Nephron progenitor cell (in vitro differentiated cells): Measurements from ENCODE around the gene ERC1.

Experiments
- DNase-seq: peaks from one replicate; pipeline ENCODE4 v3.0.0; 2021
- H3K27ac Mint-ChIP-seq: 2 replicates; pipeline ENCODE4 v1.8.0; 2021; ENCODE audit warnings: mild to moderate bottlenecking, moderate library complexity, mixed read lengths
- H3K27me3 Mint-ChIP-seq: 2 replicates; pipeline ENCODE4 v1.8.0; 2021; ENCODE audit warnings: mild to moderate bottlenecking, low read depth, mixed read lengths; ENCODE audit not compliant: poor library complexity
- H3K36me3 Mint-ChIP-seq: 2 replicates; pipeline ENCODE4 v1.8.0; 2021; ENCODE audit warnings: low read depth, mixed read lengths
- H3K4me1 Mint-ChIP-seq: 2 replicates; pipeline ENCODE4 v1.8.0; 2021; ENCODE audit warnings: mixed read lengths
- H3K4me3 Mint-ChIP-seq: 2 replicates; pipeline ENCODE4 v1.8.0; 2021; ENCODE audit warnings: mild to moderate bottlenecking, moderate library complexity, mixed read lengths
- H3K9me3 Mint-ChIP-seq: 2 replicates; pipeline ENCODE4 v1.8.0; 2021; ENCODE audit warnings: mild to moderate bottlenecking, moderate library complexity, mixed read lengths
- CTCF ChIP-seq: fragments of 200-600 bp; sonication (generic); IDR thresholded peaks from 2 replicates; pipeline ENCODE4 v1.5.0; 2021; ENCODE audit warnings: antibody characterized with exemption

The ERC1 gene

GRCh38 chr12:1498199-1498740 is 507.2 kb downstream of the ERC1 start:
- no peak overlapping the region for H3K4me3 Mint-ChIP-seq
- no peak for TF ChIP-seq CTCF
- peaks cover 8% of the 10 kb centered on the region for H3K9me3 Mint-ChIP-seq
- peaks cover 23% of the 10 kb centered on the region for H3K36me3 Mint-ChIP-seq
- H3K27ac Mint-ChIP-seq = no peak overlapping the region
- peaks cover 73% of the 10 kb centered on the region for H3K4me1 Mint-ChIP-seq
- H3K27me3 Mint-ChIP-seq = peaks cover 4% of the 10 kb centered on the region
- DNase-seq = no peak

- peaks cover 14% of the 10 kb centered on the region for H3K36me3 Mint-ChIP-seq
- no peak overlapping the region for H3K27ac Mint-ChIP-seq
- DNase-seq = no peak
- TF ChIP-seq CTCF = no peak
- peaks cover 72% of the 10 kb centered on the region for H3K4me1 Mint-ChIP-seq
- H3K4me3 Mint-ChIP-seq = no peak overlapping the region
- H3K27me3 Mint-ChIP-seq = peaks cover 4% of the 10 kb centered on the region
- H3K9me3 Mint-ChIP-seq = peaks cover 8% of the 10 kb centered on the region
Observed at GRCh38 chr12:1499351-1499750, 508.3 kb downstream of the ERC1 start.

DNA sequence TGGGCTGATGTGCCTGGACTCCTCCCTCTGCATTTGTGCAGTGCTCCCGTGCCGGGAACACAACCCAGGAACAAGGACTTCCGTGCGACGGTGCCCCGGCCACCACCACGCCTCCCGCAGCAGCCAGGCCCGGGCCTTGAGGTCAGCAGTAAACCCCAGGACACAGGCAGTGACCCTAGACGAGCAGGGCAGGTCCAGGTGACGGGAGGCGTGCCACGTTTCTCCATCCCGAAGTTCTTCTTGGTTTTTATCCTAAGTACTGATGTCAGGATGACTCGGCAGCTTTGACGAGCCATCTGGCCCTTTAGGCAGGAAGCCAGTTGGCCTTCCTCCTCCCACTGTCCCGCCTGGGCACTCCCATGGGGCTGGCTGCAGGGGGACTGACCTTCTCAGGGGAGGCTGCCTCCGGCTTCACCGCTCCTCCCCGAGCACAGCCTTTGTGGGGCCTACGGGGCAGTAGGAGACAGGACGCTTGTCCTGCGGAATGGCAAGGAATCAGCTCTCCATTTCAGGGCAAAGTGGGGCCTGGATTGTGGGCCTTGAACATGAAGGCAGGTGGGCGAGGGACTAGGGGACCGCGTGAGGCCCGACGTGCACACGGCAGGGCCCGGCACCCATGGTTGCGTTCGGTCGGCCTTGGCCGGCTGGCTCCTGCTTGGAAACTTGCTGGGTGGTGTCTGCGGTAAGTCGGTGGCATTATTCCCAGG is 509.2 kb downstream of the ERC1 start:
- H3K9me3 Mint-ChIP-seq = peaks cover 8% of the 10 kb centered on the region
- no peak for DNase-seq
- H3K27ac Mint-ChIP-seq = peak overlapping the region; percentile 90
- H3K27me3 Mint-ChIP-seq = peaks cover 4% of the 10 kb centered on the region
- no peak for TF ChIP-seq CTCF
- H3K36me3 Mint-ChIP-seq = peaks cover 14% of the 10 kb centered on the region
- no peak overlapping the region for H3K4me3 Mint-ChIP-seq
- peaks cover 78% of the 10 kb centered on the region for H3K4me1 Mint-ChIP-seq

GRCh38 chr12:1501001-1501400 is 510.0 kb downstream of the ERC1 start:
- H3K27me3 Mint-ChIP-seq = peaks cover 4% of the 10 kb centered on the region
- TF ChIP-seq CTCF = no peak
- H3K36me3 Mint-ChIP-seq = peaks cover 14% of the 10 kb centered on the region
- H3K4me3 Mint-ChIP-seq = no peak overlapping the region
- H3K9me3 Mint-ChIP-seq = peaks cover 8% of the 10 kb centered on the region
- no peak overlapping the region for H3K27ac Mint-ChIP-seq
- no peak for DNase-seq
- peaks cover 79% of the 10 kb centered on the region for H3K4me1 Mint-ChIP-seq

DNA sequence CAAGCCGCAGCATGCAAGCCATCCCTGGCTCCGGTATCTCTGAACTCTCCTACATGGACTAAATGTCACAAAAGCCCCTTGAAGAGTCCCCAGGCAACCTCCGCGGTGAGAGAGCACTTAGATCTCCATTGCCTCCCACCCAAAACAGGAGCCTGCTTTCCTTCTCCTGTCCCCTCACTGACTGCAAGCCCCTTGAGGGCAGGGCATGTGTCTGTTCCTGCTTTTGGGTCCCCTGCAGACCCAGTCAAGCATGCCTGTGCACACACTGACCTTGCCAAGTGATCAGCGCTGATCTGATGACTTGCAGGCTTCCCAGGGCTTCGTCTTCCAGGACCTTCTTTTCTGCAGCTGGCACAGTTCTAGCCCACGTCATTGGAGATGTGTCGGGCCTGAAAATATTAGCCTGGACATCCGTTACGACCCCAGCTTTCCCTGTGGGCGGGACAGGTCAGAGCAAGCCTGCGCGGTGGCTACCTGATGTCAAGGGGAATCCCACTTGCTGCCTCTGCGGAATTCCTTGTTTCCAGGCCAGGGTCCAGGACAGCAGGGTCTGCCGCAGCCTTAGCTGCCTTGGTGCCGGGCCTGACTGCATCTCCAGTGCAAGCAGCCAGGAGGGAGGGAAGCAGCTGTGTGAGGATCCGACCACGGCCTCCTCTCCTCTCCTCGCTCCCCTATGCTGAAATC is 510.8 kb downstream of the ERC1 start:
- Mint-ChIP-seq H3K4me1 (peaks cover 79% of the 10 kb centered on the region), H3K4me3 (no peak overlapping the region), H3K36me3 (peaks cover 14% of the 10 kb centered on the region), H3K9me3 (peaks cover 8% of the 10 kb centered on the region), H3K27ac (peak overlapping the region; percentile 59), H3K27me3 (peaks cover 4% of the 10 kb centered on the region)
- no peak for DNase-seq
- no peak for TF ChIP-seq CTCF
